ENCODE data around the gene PIGS. TPM values are rescaled to one million over a fixed set of nuclear protein-coding genes. Genes with fewer than 3 reads are reported as not detected.

PIGS gene
- total and polyA plus RNA-seq, 2 donors (not counting 1 experiment from before 2014, with no cell fraction given) = 53.7 to 68.4 TPM

DNA sequence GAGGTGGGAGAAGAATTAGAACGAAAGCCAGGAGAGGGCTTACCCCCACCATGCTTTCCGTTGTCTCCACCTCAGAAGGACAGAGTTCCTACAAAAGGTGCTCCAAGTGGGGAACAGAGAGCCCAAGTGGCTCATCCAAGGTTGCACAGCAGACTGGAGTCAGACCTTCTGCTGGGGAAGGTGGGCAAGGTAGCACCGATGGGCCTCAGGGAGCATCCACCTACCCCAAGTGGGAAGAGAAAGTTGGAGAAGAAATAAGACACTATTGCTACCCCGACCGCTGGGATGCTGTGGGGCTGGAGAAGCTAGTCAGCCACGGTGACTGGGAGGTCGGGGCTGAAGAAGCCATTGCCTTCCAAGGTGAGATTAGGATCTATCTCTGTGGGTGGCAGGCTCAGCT, 40.4 kb downstream of the PIGS start:
- Histone ChIP-seq H3K9me3 (ENCODE audit: control insufficient read depth, insufficient read depth, low read depth, low read length) (no peaks in the 10 kb centered on the region), H3K36me3 (ENCODE audit: control insufficient read depth, insufficient read depth, low read length) (no peaks in the 10 kb centered on the region), H3K4me1 (ENCODE audit: control insufficient read depth, extremely low read depth, insufficient read depth, low read length) (no peaks in the 10 kb centered on the region), H3K4me2 (ENCODE audit: extremely low read depth, insufficient read depth, low read length) (no peak overlapping the region), H2AFZ (ENCODE audit: low read length) (no peak overlapping the region), H3K79me2 (ENCODE audit: control insufficient read depth, insufficient read depth, low read length) (no peaks in the 10 kb centered on the region), H3K9ac (ENCODE audit: insufficient read depth, low read length) (no peak overlapping the region), H4K20me1 (ENCODE audit: control insufficient read depth, extremely low read depth, insufficient read depth, low read length) (no peaks in the 10 kb centered on the region), H3K27ac (ENCODE audit: insufficient read depth, low read length) (no peak overlapping the region), H3K27me3 (ENCODE audit: control insufficient read depth, insufficient read depth, low read length) (peaks cover 6% of the 10 kb centered on the region), H3K4me3 (replicated peaks in 1 of 4; ENCODE audit: control extremely low read depth in 1 of 4, insufficient read depth in 1 of 4, low read depth in 3 of 4, low read length in 4 of 4) (no peak overlapping the region)
- TF ChIP-seq, protein P1, sequence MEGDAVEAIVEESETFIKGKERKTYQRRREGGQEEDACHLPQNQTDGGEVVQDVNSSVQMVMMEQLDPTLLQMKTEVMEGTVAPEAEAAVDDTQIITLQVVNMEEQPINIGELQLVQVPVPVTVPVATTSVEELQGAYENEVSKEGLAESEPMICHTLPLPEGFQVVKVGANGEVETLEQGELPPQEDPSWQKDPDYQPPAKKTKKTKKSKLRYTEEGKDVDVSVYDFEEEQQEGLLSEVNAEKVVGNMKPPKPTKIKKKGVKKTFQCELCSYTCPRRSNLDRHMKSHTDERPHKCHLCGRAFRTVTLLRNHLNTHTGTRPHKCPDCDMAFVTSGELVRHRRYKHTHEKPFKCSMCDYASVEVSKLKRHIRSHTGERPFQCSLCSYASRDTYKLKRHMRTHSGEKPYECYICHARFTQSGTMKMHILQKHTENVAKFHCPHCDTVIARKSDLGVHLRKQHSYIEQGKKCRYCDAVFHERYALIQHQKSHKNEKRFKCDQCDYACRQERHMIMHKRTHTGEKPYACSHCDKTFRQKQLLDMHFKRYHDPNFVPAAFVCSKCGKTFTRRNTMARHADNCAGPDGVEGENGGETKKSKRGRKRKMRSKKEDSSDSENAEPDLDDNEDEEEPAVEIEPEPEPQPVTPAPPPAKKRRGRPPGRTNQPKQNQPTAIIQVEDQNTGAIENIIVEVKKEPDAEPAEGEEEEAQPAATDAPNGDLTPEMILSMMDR (conservative IDR thresholded peaks at IDR 0.05 in 1 of 2, IDR thresholded peaks at IDR 0.05 in 1 of 2; ENCODE audit: low read depth in 1 of 2, low read length in 2 of 2) = no peak
- no peak for TF ChIP-seq EZH2 (IDR thresholded peaks at IDR 0.05; ENCODE audit: low read length, missing control alignments)
- DNase-seq (ENCODE audit: low read depth in 2 of 2) = no peak

DNA sequence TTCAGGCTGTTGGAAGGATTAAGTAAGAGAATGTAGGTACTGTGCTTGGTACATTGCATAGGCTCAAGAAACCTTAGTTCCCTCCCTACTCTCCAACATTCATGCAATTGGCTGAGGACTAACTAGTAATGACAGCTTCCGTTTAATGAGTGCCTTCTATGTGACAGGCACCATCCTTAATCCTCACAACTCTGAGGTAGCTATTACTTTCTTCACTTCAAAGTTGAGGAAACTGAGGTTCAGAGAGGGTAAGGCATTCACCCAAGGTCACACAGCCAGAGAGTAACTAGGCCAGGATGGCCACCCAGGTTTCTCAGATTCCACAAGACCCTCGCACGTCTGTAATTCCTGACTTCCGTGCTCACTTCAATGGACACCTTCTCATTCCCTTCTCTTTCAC, 41.1 kb downstream of the PIGS start:
- Histone ChIP-seq H3K27me3 (ENCODE audit: control insufficient read depth, insufficient read depth, low read length) (peaks cover 4% of the 10 kb centered on the region), H3K9ac (ENCODE audit: insufficient read depth, low read length) (no peak overlapping the region), H3K4me2 (ENCODE audit: extremely low read depth, insufficient read depth, low read length) (no peak overlapping the region), H3K36me3 (ENCODE audit: control insufficient read depth, insufficient read depth, low read length) (no peaks in the 10 kb centered on the region), H3K9me3 (ENCODE audit: control insufficient read depth, insufficient read depth, low read depth, low read length) (no peaks in the 10 kb centered on the region), H3K27ac (ENCODE audit: insufficient read depth, low read length) (no peak overlapping the region), H3K4me3 (replicated peaks in 1 of 4; ENCODE audit: control extremely low read depth in 1 of 4, insufficient read depth in 1 of 4, low read depth in 3 of 4, low read length in 4 of 4) (no peak overlapping the region), H3K79me2 (ENCODE audit: control insufficient read depth, insufficient read depth, low read length) (no peaks in the 10 kb centered on the region), H3K4me1 (ENCODE audit: control insufficient read depth, extremely low read depth, insufficient read depth, low read length) (no peaks in the 10 kb centered on the region), H4K20me1 (ENCODE audit: control insufficient read depth, extremely low read depth, insufficient read depth, low read length) (no peaks in the 10 kb centered on the region), H2AFZ (ENCODE audit: low read length) (no peak overlapping the region)
- DNase-seq (ENCODE audit: low read depth in 2 of 2) = no peak
- TF ChIP-seq EZH2 (IDR thresholded peaks at IDR 0.05; ENCODE audit: low read length, missing control alignments) = no peak
- TF ChIP-seq, protein P1 (conservative IDR thresholded peaks at IDR 0.05 in 1 of 2, IDR thresholded peaks at IDR 0.05 in 1 of 2; ENCODE audit: low read depth in 1 of 2, low read length in 2 of 2) = no peak

DNA sequence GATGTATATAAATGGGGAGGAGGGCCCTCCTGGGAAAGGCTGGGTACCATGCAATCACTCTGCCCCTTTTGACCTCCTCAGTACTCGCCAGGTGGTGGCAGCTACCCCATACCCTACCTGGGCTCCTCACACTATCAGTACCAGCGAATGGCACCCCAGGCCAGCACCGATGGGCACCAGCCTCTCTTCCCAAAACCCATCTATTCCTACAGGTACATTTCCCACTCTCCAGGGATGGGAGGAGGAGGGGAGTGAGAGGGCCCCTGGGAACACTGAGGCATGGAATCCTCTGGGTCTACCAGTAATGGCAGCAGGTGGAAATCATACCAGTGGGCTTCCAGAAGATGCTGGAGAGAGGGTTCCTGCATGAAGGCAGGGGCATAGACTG, 42.3 kb downstream of the PIGS start:
- no peaks in the 10 kb centered on the region for H4K20me1 ChIP-seq (ENCODE audit: control insufficient read depth, extremely low read depth, insufficient read depth, low read length)
- H3K4me2 ChIP-seq (ENCODE audit: extremely low read depth, insufficient read depth, low read length) = no peak overlapping the region
- no peak overlapping the region for H3K27ac ChIP-seq (ENCODE audit: insufficient read depth, low read length)
- TF ChIP-seq, protein P1 (conservative IDR thresholded peaks at IDR 0.05 in 1 of 2, IDR thresholded peaks at IDR 0.05 in 1 of 2; ENCODE audit: low read depth in 1 of 2, low read length in 2 of 2) = no peak
- H3K36me3 ChIP-seq (ENCODE audit: control insufficient read depth, insufficient read depth, low read length) = no peaks in the 10 kb centered on the region
- peaks cover 4% of the 10 kb centered on the region for H3K27me3 ChIP-seq (ENCODE audit: control insufficient read depth, insufficient read depth, low read length)
- no peak overlapping the region for H3K4me3 ChIP-seq (replicated peaks in 1 of 4; ENCODE audit: control extremely low read depth in 1 of 4, insufficient read depth in 1 of 4, low read depth in 3 of 4, low read length in 4 of 4)
- no peaks in the 10 kb centered on the region for H3K4me1 ChIP-seq (ENCODE audit: control insufficient read depth, extremely low read depth, insufficient read depth, low read length)
- H2AFZ ChIP-seq (ENCODE audit: low read length) = no peak overlapping the region
- no peaks in the 10 kb centered on the region for H3K79me2 ChIP-seq (ENCODE audit: control insufficient read depth, insufficient read depth, low read length)
- no peak for DNase-seq (ENCODE audit: low read depth in 2 of 2)
- no peak overlapping the region for H3K9ac ChIP-seq (ENCODE audit: insufficient read depth, low read length)
- H3K9me3 ChIP-seq (ENCODE audit: control insufficient read depth, insufficient read depth, low read depth, low read length) = no peaks in the 10 kb centered on the region
